Tibial nerve (tissue), 4 donors: ENCODE measurements around the gene NEMP1. TPM values are rescaled to one million over a fixed set of nuclear protein-coding genes. Genes with fewer than 3 reads are reported as not detected.

Experiments used
- DNase-seq, 2 donors: peaks; one replicate each; pipeline ENCODE4 v3.0.0-alpha.2; 2019; ENCODE audit warnings: low spot score in 2 of 2
- H3K27ac ChIP-seq, 4 donors: fragments of 200-600 bp; sonication (generic) in 3 of 4; one replicate each; pipeline ENCODE4 v1.5.1; 2017 to 2019; ENCODE audit warnings: mild to moderate bottlenecking in 1 of 4
- H3K27me3 ChIP-seq, 2 donors: fragments of 200-600 bp; sonication (generic) in 1 of 2; one replicate each; pipeline versions ENCODE4 v1.5.1 to v1.6.0; 2017 to 2019
- H3K36me3 ChIP-seq, 3 donors: fragments of 200-600 bp; sonication (generic); one replicate each; pipeline ENCODE4 v1.5.1; 2018 to 2019
- H3K4me1 ChIP-seq, 4 donors: fragments of 200-600 bp; sonication (generic) in 3 of 4; one replicate each; pipeline ENCODE4 v1.5.1; 2017 to 2019
- H3K4me3 ChIP-seq, 4 donors: fragments of 200-600 bp; sonication (generic) in 3 of 4; one replicate each; pipeline ENCODE4 v1.5.1; 2017 to 2019; ENCODE audit warnings: mild to moderate bottlenecking in 1 of 4, moderate library complexity in 1 of 4
- H3K9me3 ChIP-seq, 4 donors: fragments of 200-600 bp; sonication (generic) in 3 of 4; one replicate each; pipeline ENCODE4 v1.5.1; 2017 to 2019
- CTCF ChIP-seq, 5 experiments: fragments of 200-600 bp in 3 of 5; fragments of 450-650 bp in 2 of 5; sonication (generic) in 3 of 5; IDR thresholded peaks; one replicate each; pipeline ENCODE4 v1.5.1; 2016 to 2019; ENCODE audit warnings: antibody characterized with exemption in 5 of 5, mild to moderate bottlenecking in 3 of 5, moderate library complexity in 2 of 5
- EP300 ChIP-seq, 2 donors: sonication (generic); formaldehyde crosslinking; IDR thresholded peaks; one replicate each; pipeline ENCODE4 v1.6.1; 2017; ENCODE audit warnings: antibody characterized with exemption in 2 of 2, mild to moderate bottlenecking in 1 of 2
- POLR2A ChIP-seq, 2 donors: fragments of 450-650 bp; IDR thresholded peaks; one replicate each; pipeline ENCODE4 v1.6.1; 2017; ENCODE audit warnings: antibody characterized with exemption in 2 of 2, mild to moderate bottlenecking in 2 of 2, moderate library complexity in 2 of 2
- WGBS, 2 donors: methylation state at CpG; one replicate each; pipeline ENCODE4 v1.1.5; 2018; 5-methylcytosine and 5-hydroxymethylcytosine counted together
- total RNA-seq, 4 donors: library from RNA; depleted of rRNA; stranded (reverse); fragments of >200 nt; gene quantifications; one replicate each; pipeline ENCODE4 v1.1.0, GENCODE V29; 2016

The NEMP1 gene
- total RNA-seq, 4 donors from 2014 or later, result 4.8 to 10.2 (median 6.6) TPM

- peak overlapping the region in 2 of 4 donors; percentile 64 to 72 for H3K27ac ChIP-seq
- H3K4me1 ChIP-seq, result peaks cover 0 to 31% (median 11%) of the 10 kb centered on the region in 4 donors
- peaks cover 0 to 15% (median 0%) of the 10 kb centered on the region in 3 donors for H3K36me3 ChIP-seq
- H3K27me3 ChIP-seq, result no peaks in the 10 kb centered on the region
- no peak overlapping the region for H3K4me3 ChIP-seq
- TF ChIP-seq POLR2A (IDR thresholded peaks at IDR 0.05) (no peak), CTCF (IDR thresholded peaks at IDR 0.05) (no peak), EP300 (IDR thresholded peaks at IDR 0.05) (no peak)
- WGBS, 2 donors, result 46 to 54% methylated on average over 2 of the region's 2 CpGs
- no peaks in the 10 kb centered on the region for H3K9me3 ChIP-seq
- DNase-seq, result no peak
These were observed 5.9 kb downstream of the NEMP1 start for GRCh38 chr12:57072661-57073060.

GRCh38 chr12:57069523-57069922 lies 9.1 kb downstream of the NEMP1 start:
- peak overlapping the region; percentile 49 to 90 (median 78) for H3K27ac ChIP-seq
- TF ChIP-seq POLR2A (IDR thresholded peaks at IDR 0.05), result peak; percentile 23 to 50
- peak; percentile 82 to 96 (median 84) for TF ChIP-seq CTCF (IDR thresholded peaks at IDR 0.05)
- peak; percentile 88 to 89 for TF ChIP-seq EP300 (IDR thresholded peaks at IDR 0.05)
- H3K9me3 ChIP-seq, result no peaks in the 10 kb centered on the region
- peak in 1 of 2 donors; percentile 80 for DNase-seq
- H3K27me3 ChIP-seq, result no peaks in the 10 kb centered on the region
- no peak overlapping the region for H3K4me3 ChIP-seq
- peaks cover 0 to 25% (median 9%) of the 10 kb centered on the region in 4 donors for H3K4me1 ChIP-seq
- WGBS, 2 donors, result 11 to 14% methylated on average over 3 of the region's 3 CpGs
- peaks cover 0 to 26% (median 0%) of the 10 kb centered on the region in 3 donors for H3K36me3 ChIP-seq

GRCh38 chr12:57066245-57066644 lies 12.3 kb downstream of the NEMP1 start:
- peaks cover 0 to 28% (median 0%) of the 10 kb centered on the region in 3 donors for H3K36me3 ChIP-seq
- no peak for TF ChIP-seq POLR2A (IDR thresholded peaks at IDR 0.05)
- no peak for TF ChIP-seq CTCF (IDR thresholded peaks at IDR 0.05)
- no peak for TF ChIP-seq EP300 (IDR thresholded peaks at IDR 0.05)
- 83 to 88% methylated on average over 2 of the region's 2 CpGs for WGBS, 2 donors

GRCh38 chr12:57063991-57064685 lies 14.5 kb downstream of the NEMP1 start:
- Histone ChIP-seq H3K27ac (peak overlapping the region in 2 of 4 donors; percentile 35 to 36), H3K4me1 (peaks cover 0 to under 1% (median 0%) of the 10 kb centered on the region in 4 donors), H3K9me3 (no peaks in the 10 kb centered on the region), H3K4me3 (no peak overlapping the region), H3K36me3 (peaks cover 0 to 42% (median 0%) of the 10 kb centered on the region in 3 donors), H3K27me3 (no peaks in the 10 kb centered on the region)
- DNase-seq, result no peak
- no peak for TF ChIP-seq CTCF (IDR thresholded peaks at IDR 0.05)
- TF ChIP-seq EP300 (IDR thresholded peaks at IDR 0.05), result no peak
- no peak for TF ChIP-seq POLR2A (IDR thresholded peaks at IDR 0.05)
- 58 to 59% methylated on average over 5 of the region's 5 CpGs for WGBS, 2 donors

More at GRCh38 chr12:57066245-57066644, 12.3 kb downstream of the NEMP1 start:
- DNase-seq, result no peak
- Histone ChIP-seq H3K9me3 (no peaks in the 10 kb centered on the region), H3K4me3 (no peak overlapping the region), H3K4me1 (peaks cover 0 to 18% (median 6%) of the 10 kb centered on the region in 4 donors), H3K27me3 (no peaks in the 10 kb centered on the region), H3K27ac (no peak overlapping the region)

GRCh38 chr12:57058454-57058853 lies 20.1 kb downstream of the NEMP1 start:
- H3K27ac ChIP-seq, result no peak overlapping the region
- peaks cover 0 to 11% (median 0%) of the 10 kb centered on the region in 4 donors for H3K4me1 ChIP-seq
- WGBS, 2 donors, result 84% methylated on average over 1 of the region's 1 CpG
- no peaks in the 10 kb centered on the region for H3K27me3 ChIP-seq
- TF ChIP-seq EP300 (IDR thresholded peaks at IDR 0.05) (no peak), CTCF (IDR thresholded peaks at IDR 0.05) (no peak), POLR2A (IDR thresholded peaks at IDR 0.05) (no peak)
- H3K9me3 ChIP-seq, result no peaks in the 10 kb centered on the region
- H3K4me3 ChIP-seq, result no peak overlapping the region
- no peak for DNase-seq
- peaks cover 0 to 32% (median 0%) of the 10 kb centered on the region in 3 donors for H3K36me3 ChIP-seq
